HG03139 (cell line): Measurements from ENCODE around the gene ETFA.

Experiments used
- ATAC-seq: cut with Tn5 transposase; IDR thresholded peaks from one replicate; pipeline ENCODE4 v1.9.1; 2021; ENCODE audit not compliant: unreplicated experiment

Gene ETFA

DNA sequence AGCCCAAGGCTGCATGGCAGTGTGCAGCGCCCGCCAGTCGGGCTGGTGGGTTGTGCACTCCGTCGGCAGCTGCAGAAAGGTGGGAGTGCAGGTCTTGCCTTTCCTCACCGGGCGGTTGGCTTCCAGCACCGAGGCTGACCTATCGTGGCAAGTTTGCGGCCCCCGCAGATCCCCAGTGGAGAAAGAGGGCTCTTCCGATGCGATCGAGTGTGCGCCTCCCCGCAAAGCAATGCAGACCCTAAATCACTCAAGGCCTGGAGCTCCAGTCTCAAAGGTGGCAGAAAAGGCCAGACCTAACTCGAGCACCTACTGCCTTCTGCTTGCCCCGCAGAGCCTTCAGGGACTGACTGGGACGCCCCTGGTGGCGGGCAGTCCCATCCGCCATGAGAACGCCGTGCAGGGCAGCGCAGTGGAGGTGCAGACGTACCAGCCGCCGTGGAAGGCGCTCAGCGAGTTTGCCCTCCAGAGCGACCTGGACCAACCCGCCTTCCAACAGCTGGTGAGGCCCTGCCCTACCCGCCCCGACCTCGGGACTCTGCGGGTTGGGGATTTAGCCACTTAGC is 29.6 kb upstream of the ETFA start:
- ATAC-seq: no peak

DNA sequence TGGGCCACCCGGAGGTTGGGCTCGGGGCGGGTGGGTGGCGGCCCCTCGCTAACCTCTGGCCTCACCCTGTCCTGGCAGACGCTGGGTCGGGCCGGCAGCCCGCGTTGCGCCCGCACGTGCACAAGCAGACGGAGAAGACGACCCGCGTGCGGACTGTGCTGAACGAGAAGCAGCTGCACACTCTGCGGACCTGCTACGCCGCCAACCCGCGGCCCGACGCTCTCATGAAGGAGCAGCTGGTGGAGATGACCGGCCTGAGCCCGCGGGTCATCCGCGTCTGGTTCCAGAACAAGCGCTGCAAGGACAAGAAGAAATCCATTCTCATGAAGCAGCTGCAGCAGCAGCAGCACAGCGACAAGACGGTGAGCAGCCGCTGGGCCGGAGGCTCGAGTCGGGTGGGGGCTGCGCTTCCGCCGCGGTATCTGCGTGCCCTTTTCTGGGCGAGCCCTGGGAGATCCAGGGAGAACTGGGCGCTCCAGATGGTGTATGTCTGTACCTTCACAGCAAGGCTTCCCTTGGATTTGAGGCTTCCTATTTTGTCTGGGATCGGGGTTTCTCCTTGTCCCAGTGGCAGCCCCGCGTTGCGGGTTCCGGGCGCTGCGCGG is 29.0 kb upstream of the ETFA start:
- ATAC-seq: no peak

DNA sequence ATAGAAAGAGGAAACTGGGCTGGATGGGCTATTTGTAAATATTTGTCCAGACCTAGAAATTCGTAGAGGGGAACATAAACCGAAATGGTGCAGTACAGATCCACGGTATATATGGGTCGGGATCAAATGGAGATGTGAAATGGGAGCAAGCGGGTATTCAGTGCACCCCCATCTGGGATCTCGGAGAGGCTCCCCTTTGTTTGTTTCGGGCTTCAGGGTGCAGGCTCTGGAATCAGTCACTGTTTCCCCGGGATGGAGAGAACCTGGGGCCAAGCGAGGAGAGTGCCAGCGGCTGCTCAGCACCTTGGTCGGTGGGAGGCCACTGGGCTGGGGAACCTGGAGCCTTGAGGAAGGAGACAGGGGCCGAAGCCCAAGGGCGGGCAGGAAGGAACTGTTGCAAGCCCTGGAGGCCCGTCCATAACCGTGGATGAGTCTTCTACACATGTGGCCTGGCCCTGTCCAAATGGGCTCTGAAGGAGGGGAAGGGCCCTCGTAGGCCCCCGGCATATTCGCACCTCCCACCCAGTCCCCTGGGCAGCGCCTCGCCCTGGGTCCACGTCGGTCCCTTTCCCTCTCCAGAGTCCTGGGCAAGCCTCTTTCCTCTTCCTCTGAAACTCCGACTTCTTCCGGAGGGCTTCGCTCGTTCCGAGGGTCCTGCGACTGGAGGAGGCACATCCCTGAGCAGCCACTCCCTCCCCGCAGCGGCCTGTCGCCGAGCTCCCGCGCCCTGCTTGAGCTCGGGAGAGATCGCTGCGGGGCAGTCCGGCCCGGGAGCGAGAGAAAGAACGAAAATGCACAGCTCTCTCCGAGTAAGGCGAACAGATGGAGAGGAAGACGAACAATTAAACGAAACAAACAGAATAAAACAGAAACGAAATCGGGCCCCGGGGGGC is 28.3 kb upstream of the ETFA start:
- no peak for ATAC-seq

GRCh38 chr15:76338486-76339304 is 27.4 kb upstream of the ETFA start:
- ATAC-seq: no peak

DNA sequence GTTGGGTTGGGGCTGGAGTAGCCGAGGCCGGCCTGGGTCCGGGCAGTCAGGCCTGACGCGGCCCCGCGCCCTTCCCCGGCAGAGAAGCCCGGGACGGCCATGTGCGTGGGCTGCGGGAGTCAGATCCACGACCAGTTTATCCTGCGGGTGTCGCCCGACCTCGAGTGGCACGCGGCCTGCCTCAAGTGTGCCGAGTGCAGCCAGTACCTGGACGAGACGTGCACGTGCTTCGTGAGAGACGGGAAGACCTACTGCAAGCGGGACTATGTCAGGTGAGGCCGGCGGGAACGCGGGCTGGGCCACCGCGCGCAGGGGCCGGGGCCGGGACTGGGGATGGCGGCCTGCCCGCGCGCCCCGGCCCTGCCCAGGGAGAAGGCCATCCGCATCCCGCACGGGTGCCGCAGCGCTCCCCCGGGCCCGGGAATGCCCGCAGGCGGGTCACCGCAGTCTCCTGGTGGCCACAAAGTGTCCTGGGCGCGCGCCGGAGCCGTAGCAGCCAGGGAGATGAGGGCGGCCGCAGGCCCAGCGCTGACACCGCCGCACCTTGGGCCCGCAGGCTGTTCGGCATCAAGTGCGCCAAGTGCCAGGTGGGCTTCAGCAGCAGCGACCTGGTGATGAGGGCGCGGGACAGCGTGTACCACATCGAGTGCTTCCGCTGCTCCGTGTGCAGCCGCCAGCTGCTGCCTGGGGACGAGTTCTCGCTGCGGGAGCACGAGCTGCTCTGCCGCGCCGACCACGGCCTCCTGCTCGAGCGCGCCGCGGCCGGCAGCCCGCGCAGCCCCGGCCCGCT is 26.6 kb upstream of the ETFA start:
- ATAC-seq: no peak

- ATAC-seq: no peak
These were observed 25.9 kb upstream of the ETFA start for GRCh38 chr15:76337059-76337695.

DNA sequence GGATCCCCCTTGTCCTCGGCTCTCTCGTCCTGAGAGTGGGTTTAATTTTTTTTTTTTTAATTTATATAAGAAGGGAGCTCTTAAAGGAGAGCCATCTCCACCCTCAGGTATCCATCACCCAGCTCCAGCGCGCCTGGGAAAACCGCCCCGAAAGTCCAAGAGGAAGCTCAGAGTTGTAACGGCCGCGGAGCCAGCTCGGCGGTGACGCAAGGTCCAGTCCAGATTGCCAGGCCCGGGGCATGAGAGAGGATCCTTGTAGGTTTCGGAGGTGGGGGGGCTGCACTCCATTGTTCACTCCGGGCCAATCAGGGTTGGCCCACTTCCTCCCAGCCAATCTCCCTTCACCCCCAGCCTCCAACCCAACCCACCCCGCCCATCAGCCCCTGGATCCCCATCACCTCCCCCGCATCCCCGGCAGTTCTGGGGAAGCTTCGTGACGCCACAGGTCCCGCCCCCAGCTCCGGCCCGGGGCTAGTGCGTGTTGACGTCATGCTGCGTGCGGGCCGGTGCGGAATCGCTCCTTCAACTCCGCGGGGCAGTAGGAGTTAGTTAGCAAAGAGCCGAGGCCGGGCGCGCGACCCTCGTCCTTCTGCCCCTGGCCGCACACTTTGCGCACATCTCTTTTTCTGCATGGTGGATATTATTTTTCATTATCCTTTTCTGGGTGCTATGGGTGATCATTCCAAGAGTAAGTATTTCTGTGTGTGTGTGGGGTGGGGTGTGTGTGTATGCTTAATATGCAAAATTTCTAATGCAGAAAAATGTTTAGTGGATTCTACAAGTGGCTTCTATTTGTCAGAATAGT is 25.2 kb upstream of the ETFA start, which contains the start of gene ISL2:
Gene ISL2, plus strand, starts transcription at position 520 of the 805 bp plus-strand sequence. Its CDS starts 111 bp downstream, at position 631.
- ATAC-seq: peak; percentile 41

DNA sequence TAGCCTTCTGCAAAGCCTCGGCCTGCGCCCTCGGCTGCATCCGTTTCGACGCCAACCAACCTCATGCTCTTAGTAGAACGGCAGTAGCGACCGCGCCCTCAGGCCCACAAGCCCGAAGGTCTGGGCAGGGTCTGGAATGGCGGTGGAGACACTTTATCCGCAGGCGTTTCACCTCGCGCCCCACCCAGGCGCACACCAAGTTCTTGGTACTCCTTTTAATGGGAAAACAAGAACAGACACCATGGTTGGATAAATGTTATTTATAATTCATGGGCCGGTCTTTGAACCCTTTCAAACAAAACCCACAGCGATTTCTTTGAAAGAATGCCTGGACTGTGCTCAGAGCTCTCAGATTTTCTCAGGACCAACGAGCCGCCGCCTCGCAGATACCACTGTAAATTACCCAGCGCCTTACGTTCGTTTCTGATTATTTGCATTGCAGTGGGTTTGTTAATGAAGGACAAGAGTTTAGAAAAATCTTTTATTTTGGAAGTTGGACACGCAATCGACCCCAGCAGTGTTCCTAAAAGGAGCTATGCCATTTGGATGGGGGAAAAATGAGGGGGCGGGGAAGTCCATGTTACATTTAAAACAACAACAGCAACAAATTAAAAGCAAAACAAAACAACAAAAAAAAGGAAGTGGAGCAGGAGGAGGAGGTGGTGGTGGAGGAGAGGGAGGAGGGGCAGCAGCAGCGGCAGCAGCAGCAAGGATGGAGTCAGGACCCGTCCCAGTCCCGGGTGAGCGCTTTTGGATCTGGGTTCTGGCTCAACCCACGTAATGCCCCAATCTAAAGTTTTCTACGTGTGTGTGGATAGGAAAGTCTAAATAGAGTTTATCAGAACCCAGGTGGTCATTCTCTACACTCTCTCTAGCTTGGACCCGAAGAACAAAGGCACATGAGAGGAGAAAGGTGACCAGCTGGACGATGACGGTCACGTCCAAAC is 24.3 kb upstream of the ETFA start:
- no peak for ATAC-seq

- no peak for ATAC-seq
These were observed 23.4 kb upstream of the ETFA start for GRCh38 chr15:76334438-76335306.

GRCh38 chr15:76333720-76334437 is 22.6 kb upstream of the ETFA start:
- ATAC-seq: no peak

DNA sequence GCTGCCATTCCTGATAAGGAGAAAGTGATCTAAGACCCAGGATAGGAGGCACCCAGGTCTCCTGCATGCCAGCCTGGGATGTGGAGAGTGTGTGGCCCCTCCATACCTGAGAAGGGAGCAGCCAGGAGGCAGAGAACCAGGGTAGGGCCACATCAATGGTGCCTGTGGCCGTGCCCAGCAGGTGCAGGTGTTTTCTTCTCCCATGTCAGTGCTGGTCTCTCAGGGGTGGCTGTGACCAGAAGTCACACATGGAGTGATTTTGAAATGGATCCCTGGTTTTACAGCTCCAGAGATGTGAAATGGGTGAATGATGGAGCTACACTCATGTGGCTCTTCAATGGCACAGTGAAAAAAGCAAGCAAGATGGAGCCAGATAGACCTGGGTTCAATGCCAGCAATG is 22.0 kb upstream of the ETFA start:
- no peak for ATAC-seq

GRCh38 chr15:76332796-76333195 is 21.5 kb upstream of the ETFA start:
- ATAC-seq: no peak

DNA sequence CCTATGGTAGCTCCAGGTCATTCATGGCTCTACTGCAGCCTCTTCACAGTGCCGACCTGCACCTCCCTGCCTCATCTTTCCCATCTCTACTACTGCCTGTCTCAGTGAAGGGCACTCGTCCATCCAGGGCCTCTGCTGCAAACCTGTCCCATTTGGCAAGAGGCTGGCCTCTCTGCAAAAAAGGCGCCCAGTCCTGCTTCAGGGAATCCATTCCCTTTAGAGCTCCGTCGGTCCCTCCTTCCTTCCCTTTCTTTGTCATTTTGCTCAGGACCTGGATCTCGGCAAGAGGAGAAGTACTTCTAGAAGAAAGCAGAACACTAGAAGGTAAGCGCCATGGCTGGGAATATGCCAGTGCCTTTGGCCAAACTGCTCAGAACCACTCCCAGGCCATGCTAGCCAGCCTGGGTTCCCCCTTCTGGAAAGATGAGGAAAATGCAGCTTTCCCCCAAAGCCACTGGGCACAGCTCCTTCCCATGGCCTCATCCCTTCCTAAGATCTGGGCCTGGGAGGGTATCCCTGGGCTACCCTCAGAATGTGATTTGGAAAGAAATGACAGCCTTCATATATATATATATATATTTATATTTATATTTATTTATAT is 18.9 kb upstream of the ETFA start:
- ATAC-seq: no peak

DNA sequence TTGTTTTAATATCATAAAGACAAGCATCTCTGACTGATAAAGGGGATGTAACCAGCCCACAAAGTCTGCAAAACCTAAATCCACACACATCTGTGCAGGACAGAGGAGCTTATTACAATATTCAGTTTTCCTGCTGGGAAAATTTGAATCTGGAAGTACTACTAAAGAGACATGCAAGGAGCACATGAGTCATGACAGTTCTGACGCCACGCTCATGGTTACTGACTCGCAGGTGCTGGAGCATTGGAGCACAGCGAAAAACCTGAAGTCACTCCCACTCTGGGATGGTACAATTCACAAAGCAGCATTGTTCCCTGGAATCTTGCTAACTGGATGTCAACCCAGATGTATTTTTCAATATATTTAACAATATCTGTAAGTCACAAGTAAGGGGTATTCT is 17.7 kb upstream of the ETFA start:
- no peak for ATAC-seq

DNA sequence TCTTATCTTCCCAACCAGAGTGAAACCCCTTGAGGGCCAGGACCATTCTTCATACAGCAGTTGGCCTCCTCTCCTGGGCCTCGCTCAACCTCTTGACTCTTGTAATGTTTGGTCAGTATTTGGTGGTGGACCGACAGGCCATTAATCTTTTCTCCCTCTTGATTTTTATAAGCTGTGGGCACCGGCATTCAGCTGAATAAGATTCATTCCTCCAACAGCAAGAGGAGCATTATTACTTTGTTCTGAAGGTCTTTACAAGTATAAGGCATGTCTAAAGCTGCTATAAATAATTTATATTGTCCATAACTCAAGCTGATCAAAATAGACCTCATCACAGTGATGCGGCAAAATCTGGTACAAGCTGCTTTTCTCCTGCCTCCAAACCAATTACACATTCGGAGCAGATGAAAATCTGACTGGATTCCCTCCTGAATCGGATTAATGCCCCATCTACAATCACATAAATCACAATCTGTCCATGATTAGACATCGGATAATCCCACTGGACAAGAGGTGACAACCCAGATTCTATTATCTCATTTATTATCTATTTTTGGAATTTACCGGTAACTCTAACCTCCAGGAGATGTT is 16.9 kb upstream of the ETFA start:
- no peak for ATAC-seq
